NCI-H1092 (cell line): ENCODE data around the gene HIC1.

Source experiments
- DNase-seq: peaks from one replicate; lab custom pipeline; 2025; lab: John Stamatoyannopoulos, UW

Gene HIC1

DNA sequence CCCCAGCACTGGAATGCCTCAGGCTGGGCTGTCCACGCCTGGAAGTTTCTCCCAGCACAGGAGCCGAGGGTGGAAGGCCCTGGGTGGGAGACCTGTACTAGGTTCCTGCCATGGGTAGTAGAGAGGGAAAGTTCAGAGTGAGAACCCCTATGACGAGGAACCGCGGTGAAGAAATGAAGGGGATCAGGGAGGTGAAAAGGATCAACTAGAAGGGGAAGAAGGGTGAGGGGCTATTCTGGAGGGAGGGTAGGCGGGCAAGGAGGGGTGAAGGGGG lies 5.4 kb downstream of the HIC1 start:
- DNase-seq: no peak

DNA sequence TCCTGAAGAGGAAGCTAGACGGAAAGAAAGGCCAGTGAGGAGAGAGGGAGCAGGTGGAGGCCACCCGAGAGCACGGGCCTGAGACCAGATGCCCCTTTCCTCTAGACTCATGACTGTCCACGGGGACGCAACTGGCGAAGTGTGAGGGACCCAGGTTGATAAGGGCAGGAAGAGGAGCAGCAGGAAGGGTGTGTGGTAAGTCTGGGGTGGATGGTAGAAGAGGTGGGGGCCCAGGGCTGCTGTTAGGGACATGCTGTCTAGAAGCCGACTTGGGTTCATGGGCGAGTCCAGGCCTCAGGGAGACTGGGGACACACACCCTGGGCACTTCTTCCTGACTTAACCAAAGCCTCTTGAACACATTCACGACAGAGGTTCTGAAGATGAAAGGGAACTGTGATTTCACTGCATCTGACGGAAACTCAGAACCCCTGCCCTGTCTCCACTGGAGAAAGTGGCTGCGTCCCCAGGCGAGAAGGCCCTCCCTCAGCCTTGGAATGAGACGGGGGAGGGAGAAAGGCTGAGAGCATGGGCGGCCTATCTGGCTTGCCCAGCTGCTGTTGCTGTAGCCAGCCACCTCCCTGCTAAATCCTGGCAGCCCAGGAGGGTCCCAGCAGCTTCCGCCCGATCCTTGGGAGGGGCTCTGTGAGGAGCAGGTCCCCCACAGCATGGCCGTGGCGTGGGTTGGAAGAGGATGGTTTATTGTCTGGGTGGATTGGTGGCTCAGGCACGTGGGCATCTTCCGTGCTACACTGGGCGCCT lies 6.0 kb downstream of the HIC1 start:
- no peak for DNase-seq

DNA sequence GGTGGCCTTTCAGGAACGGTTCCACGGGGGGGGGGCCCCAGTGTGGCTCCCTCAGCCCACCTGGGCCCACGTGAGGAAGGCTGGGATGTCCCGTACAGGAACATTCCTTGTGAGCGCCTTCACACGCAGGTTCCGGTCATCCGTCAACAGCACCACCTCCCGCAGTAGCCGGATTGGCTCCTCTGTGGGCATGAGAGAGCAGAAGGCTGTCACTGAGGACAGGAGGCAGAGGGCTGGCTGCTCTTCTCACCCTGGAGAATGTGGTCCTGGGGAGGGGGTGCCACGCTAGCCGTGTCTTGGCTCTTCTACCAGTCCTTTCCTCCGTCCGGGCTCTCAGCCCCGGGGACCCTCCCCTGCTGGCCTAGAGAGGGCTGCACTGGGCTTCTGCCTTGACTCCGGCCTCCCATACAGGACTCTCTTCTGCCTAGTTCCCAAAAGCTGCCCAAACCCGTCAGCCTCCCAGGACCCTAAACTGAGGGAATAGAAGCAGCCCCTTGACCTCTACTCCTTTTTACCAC lies 6.6 kb downstream of the HIC1 start:
- no peak for DNase-seq

DNA sequence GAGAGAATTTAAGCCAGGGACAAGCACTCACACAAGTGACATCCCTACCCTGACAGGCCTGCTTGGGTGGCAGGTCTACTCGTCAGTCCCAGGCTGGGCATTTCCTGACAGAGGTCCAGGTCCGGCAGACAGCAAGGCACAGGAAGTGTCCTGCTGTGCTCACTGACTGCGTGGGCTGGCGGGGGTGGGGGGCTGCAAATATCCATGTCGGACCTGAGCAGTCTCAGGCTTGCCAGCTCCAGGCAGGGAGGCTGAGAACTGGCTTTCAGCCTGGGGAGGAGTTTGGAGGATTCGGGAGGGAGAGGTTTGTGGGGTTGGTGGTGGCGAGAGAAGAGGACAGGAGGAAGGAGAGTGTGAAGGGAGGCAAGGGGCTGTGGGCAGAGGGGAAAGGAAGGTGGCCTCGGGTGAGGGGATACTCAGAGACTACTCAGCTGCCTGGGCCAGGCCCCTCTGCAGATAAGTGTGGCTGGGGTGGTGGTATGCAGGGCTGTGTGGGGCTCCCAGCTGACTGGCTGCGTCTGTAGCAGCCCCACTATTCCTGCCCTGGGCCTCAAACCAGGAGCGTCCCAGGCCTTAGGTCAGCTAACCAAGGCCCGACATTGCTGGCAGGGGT lies 7.8 kb downstream of the HIC1 start:
- DNase-seq: no peak

DNA sequence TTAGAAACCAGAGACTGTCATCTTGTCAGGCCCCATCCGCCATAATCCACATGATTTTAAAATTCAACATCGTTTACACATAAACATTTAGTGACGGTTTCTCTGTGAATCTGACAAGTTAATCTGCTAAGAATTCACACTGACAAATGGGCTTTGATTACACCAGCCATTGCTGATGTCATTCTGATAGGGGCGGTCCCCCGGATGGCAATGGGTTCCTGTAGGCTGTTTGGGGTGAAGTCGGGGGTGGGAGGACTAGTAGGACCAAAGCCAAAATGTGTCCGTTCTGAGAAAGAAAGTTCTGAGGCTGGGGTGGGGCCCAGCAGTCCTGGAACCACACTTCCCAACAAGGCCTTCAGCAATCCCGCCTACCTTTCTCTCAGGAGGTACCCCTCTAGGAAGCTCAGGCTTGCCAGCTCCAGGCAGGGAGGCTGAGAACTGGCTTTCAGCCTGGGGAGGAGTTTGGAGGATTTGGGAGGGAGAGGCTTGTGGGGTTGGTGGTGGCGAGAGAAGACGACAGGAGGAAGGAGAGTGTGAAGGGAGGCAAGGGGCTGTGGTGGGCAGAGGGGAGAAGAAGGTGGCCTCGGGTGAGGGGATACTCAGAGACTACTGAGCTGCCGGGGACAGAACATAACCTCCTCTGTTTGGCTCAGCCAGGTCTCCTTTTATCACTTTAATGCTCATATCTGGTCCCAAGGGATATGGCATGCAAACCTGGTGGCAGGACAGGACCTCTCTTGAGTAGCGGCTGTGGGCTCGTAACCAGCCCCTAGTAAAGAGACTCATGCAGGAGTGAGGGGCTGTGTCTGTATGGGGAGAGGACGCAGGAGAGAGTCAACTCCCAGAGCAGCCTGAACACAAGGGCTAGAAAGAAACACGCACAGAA lies 8.6 kb downstream of the HIC1 start:
- no peak for DNase-seq

DNA sequence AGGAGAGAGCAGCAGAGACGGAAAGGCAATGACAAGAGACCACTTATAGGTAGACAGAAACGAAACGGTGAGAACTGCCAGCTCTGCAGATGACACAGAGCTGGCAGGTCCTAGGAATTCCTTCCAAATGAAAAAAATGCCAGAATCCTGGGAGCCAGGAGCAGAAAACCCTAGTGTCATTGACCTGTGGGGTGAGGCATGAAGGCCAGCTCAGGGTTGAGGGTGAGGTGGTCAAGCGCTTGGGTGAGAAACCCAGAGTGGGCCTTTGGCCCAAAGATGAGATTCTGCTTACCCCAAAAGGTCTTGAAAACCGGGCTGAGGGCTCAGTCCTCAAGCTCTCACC lies 9.2 kb downstream of the HIC1 start:
- DNase-seq: no peak

DNA sequence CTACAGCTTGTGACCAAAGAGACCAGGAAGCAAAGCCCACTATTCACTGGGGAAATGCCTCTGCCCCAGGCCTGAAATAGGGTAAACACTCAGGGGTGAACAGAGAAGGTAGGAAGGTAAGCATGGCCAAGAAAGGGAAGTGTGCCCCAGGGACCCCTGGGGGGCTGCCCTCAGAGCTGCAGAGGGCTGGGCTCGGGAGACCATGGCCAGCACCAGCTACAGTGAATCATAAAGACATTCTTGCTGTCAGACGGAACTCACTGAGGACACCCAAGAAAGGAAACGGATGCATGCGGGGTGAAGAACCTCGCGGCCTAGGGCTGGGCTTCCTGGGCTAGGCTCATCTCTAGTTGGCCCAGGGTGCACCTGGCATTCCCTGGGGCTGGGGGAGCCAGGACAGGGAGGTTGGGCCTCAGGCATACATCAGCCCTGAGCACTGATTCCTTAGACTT lies 9.6 kb downstream of the HIC1 start:
- DNase-seq: no peak

DNA sequence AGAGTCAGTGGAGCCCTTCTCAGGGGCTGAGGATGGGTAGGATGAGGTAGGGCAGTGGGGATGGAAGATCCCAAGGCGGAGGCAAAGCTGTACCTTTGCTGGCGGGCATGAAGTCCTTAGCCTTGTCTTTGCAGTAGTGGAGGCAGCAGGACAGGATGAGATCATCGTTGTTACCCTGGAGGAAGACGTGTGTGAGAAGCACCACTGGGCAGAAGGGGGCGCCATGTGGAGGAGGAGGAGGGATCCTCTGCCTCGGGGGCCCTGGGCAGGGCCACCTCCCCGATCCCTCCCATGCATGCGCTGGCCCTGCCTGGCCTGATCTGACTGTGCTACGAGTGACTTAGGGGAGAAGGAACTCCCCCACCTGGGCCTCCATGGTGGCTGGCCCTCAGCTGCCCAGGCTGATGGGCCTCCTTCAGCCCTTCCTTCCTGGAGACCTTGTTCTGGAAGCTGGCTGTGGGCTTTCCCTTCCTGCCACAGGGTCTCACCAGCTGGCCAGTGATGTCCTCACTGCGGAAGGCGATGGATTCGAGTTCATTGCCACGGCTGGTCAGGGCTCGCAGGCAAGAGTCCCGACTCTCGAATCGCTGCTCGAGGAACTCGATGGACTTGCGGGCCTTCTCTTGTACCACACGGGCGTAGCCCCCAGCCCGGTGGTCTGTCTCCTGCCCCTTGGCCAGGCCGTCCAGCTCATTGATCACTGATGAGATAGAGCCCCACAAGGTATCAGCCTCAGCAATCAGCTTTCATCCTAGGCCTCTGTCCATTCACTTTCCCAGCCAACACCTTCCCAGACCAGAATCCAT lies 10.3 kb downstream of the HIC1 start:
- DNase-seq: no peak

DNA sequence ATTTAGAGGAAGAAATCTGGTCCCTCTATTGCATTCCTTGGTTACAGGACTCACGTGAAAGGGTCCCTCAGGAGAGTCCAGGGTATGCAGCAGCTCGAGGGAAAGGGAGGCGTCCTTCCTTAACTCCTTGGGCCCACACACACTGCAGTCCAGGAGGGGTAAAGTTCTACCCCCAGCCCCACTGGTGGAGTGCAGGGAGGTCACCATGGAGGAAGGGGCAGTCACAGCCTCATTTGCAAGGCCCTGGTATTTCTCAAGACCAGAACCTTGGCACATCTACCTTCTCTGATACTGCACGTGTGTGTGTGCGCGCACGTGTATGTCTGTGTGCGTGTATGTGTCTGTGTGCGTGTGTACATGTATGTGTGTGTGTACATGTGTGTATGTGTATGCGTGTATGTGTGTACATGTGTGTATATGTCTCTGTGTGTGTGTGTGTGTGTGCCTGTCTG lies 11.1 kb downstream of the HIC1 start:
- no peak for DNase-seq

DNA sequence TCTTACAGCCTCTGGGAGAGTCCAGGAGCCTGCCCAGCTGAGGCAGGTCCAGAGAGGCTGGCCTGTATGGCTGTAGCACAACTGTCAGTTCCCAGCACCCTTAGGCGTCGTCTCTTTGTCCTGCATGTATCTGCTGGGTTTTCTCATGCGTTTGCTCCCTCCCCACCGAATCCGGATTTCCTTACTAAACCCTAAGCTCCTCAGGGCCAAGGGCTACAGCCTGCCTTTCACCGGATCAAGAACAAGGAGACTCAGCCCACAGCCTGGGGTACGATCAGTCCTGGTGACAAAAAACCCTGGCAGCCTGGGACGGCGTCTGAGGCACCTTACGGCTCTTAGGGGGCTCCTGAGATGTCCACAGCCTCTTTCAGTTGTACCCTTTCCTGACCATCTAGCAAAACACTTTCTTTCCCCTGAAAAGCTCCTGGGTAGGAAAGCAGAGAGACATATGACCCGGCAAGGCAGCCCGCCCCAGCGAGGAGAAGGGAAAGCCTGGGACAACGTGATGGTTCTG lies 12.2 kb downstream of the HIC1 start:
- no peak for DNase-seq

DNA sequence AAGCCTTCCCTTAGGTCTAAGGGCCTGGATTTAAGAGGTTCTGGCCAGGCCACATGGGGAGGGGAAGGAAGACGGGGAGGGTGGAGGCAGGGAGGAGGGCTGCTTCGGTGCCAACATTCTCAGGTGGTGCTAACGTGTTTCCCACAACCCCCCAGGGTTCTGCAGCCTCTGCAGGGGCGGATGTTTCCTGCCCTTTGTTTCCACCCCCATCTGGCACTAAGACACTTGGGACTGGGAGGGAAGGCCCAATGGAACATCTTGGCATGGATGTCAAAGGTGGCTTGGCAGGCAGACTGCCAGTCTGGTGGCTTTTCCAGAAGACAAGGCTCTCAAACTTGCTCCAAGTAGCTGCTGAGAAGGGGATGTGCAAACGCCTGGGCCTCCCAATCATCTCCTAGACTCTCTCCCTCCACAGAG lies 12.7 kb downstream of the HIC1 start:
- no peak for DNase-seq

DNA sequence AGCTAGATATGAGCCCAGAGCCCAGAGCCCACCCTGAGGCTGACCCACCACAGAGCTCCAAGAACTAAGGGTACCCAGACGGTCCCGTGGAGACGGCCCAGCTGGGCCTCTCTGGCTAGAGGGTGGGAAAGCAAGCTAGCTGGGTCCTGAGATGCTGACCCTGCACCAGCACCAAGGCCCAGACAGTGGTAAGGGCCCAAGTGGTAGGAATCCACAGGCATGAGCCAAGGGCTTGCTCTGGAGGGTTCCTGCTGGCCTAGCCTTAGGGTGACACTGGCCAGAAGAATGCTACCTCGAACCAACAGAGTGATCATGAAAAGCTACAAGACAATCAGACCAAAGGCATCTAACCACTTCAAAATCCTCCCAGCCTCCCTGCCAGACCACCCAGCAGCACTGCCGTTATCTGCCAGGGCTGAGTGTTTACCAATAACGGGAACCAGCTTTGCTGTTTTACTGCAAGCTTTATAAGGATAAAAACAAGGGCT lies 13.2 kb downstream of the HIC1 start:
- no peak for DNase-seq

DNA sequence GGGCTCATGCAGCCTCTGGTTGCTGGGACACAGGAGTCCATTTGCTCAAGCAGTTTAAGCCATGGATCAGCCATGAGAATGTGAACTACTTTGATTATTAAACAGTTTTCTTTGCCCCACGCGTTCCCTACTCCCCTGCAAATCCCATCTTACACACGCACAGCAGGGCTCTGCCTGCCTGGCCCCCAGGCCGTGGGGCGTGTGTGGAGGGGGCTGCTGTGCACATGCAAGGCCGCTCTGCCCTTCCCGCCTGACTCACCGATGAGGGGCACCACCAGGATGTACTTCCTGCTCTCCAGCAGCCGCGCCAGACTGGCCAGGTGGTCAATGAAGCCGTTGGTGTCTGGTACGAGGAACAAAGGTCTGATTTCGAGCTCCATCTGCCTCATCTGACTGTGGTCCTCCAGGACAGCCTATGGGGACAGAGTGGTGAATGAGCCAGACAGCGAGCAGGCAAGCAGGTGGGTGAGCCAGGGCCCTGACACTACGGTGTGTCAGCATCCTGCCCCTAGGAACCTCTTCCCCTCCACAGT lies 13.7 kb downstream of the HIC1 start:
- no peak for DNase-seq

DNA sequence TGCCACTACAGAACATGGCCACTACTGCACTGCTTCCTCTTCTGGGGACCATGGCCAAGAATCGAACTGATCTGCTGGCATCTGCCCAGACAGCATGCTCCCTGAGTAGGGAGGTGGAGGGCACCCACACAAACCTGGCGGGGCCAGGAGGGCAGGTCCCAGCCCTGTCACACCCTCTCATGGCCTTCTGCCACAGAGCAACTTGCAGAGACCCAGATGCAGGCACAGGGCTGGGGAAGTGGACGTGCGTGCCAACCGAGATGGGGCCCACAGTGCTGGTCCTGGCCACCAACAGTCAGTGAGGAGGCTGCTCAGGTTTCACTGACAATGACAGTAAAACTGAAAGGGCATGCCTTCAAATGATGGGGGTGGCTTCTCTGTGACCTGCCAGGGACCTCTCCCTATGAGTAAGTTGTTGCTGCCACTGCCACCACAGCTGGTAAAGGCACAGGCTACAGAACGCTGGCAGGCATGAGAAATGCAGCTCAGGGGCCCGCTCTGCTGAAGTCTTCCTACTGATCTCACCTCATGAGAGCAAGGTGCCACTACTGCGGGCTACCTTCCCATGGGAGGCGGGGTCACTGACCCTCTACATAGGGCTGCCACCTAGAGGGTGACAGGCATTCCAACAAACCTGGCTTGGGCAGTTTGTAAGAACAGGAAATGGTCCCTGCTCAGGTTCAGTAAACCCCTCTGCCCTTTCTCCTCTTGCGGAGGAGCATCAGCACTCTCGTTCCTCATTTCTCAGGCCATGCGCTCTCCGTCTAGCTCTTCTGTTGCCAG lies 15.5 kb downstream of the HIC1 start:
- DNase-seq: no peak

DNA sequence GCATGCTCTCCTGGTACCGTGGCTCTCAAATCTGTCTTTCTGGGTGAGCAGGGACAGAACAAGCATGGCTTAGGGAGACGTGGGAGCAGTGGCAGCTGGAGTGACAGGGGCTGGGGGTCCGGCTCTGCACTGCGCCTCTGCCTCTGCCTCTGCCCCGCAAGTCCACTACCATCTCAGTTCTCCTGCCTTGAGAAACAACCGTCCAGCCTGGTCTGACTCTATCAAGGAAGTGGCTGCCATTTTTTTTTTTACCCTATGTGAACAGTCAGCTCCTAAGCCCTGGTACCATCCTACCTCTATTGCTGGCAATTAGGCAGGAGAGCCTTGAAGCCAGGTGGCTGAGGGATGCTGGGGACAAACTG lies 16.1 kb downstream of the HIC1 start:
- DNase-seq: no peak

DNA sequence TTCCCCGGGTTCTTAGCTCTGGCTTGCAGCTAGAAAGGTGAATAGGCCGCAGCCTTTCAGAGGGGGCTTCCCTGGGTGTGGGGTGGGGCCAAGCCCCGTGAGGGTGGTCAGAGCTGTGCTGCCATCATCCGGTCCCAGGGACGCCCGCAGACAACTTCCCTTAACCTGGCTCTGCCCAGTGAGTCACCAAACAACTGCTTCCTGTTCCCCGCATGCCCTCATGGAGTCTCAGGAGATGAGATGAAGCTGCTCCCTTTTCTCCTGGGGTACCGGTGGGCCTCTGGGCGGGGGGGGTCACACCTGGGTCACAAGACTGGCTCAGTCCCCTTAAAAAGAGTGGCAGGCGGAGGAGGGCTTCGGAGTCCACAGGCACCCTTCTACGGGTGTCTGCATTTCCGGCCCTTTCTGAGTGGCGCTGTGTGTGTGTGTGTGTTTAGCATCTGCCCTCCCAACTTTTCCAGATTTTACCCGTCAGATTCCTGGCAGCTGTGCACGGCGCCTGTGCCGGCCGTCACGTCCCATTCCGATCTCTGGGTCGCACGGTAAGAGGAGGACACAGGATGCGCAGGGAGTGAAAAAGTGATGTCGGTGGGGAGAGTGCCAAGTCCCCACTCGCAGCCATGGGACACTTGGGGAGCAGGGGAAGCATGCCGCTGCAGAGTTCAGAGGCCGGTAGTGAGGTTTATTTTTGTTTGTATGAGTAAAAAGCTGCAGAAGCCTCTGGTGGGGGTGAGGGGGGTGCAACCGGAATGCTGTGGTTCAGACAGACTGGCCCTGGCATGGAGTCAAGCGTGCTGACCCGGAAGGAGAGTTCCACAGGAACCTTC lies 16.8 kb downstream of the HIC1 start:
- DNase-seq: no peak

DNA sequence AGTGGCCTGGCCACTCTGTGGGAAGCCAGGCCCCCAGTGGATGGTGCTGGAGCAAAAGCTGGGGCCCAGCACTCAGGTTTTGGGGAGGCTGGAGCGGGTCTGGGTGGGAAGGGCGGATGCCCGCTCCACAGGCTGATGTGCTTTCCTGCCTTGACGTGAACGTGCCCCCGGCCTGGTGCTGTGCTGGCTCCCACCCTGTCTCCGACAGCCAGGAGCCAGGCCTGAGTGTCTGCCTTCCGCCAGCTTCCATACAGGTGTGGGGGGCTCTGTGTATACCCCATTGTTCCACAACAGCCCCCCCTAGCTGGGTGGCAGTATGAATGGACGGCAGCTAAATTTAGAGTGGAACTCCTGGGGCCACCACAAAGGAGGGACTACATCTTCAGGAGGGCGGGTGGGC lies 20.0 kb downstream of the HIC1 start:
- no peak for DNase-seq

DNA sequence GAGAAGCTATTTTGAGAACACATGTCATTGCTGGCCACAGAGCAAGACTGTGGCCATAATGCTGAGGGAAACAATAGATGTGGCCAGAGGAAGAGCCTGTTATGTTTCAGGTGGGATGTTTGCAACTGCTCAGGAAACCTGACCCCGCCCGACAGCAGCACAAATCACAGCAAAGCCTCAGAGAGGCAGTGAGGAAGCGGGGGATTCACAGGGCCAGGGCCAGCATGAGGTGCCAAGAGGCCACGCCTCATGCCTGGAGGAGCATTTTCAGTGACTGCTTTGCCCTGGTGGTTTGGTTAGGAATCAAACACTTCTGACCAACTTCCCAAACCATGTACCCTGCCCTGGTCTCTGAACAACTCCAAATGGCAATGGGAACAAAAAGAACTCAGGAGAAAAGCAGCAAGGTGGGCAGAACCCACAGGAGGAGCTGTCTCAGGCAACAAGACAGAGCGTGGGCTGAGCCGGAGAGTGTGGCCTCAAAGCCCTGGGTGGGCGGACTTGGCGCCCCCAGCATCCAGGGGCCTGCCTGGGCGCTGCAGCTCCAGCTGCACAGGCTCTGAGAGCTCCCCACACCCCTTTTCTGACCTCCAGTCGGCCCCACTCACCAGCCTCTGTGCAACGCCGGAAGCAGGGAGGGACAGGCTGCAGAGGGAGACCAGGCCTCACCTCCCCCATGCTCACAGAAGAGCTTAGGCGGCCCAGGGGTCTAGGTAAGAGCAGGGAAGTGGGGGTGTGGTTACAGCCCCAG lies 20.6 kb downstream of the HIC1 start:
- DNase-seq: no peak
